Caco-2 (cell line): ENCODE measurements around the gene HECTD3. TPM values are rescaled to one million over a fixed set of nuclear protein-coding genes. Genes with fewer than 3 reads are reported as not detected.

Experiments used
- BruUV-seq: library from RNA; stranded (reverse); fragments of 400-500 nt; replicated peaks from 2 replicates; lab custom pipeline; 2021; lab: Mats Ljungman, UMichigan
- CTCF ChIA-PET: fragments of 300-600 bp; sonication (Branson Sonifier 250); formaldehyde crosslinking; loops from one replicate; lab custom pipeline; 2022; ENCODE audit warnings: antibody characterized with exemption; lab: Charles Lee
- POLR2A ChIA-PET: fragments of 300-600 bp; sonication (Branson Sonifier 250); formaldehyde crosslinking; loops from one replicate; lab custom pipeline; 2022; ENCODE audit warnings: antibody characterized with exemption; lab: Charles Lee
- DNase-seq, 2 experiments: peaks; one replicate each; pipeline versions ENCODE4 v3.0.0 to v3.0.0-alpha.2; 2020 to 2022
- H3K27me3 ChIP-seq: replicated peaks from 2 replicates; pipeline ENCODE4 v1.6.0; 2011; ENCODE audit warnings: low read length; ENCODE audit not compliant: control insufficient read depth, insufficient read depth
- H3K36me3 ChIP-seq: 2 replicates; pipeline ENCODE4 v1.5.1; 2011; ENCODE audit warnings: low read length; ENCODE audit not compliant: control insufficient read depth, insufficient read depth
- H3K4me1 ChIP-seq: fragments of 250-450 bp; sonication (Bioruptor Pico); 2 replicates; pipeline ENCODE4 v1.5.1; 2020; ENCODE audit warnings: mild to moderate bottlenecking
- H3K4me3 ChIP-seq: 2 replicates; pipeline ENCODE4 v1.5.1; 2011; ENCODE audit warnings: low read depth, mild to moderate bottlenecking, control low read depth, low read length
- H3K9me3 ChIP-seq: fragments of 250-450 bp; sonication (Bioruptor Pico); 2 replicates; pipeline ENCODE4 v1.5.1; 2020; ENCODE audit warnings: mild to moderate bottlenecking, moderate library complexity
- H3K27ac Mint-ChIP-seq: one replicate; pipeline ENCODE4 v1.8.0; 2022; ENCODE audit warnings: mixed read lengths; ENCODE audit not compliant: unreplicated experiment
- H3K27me3 Mint-ChIP-seq: one replicate; pipeline ENCODE4 v1.8.0; 2022; ENCODE audit warnings: mixed read lengths; ENCODE audit not compliant: insufficient read depth, unreplicated experiment
- H3K36me3 Mint-ChIP-seq: one replicate; pipeline ENCODE4 v1.8.0; 2022; ENCODE audit warnings: mild to moderate bottlenecking, mixed read lengths; ENCODE audit not compliant: insufficient read depth, unreplicated experiment
- H3K4me1 Mint-ChIP-seq: one replicate; pipeline ENCODE4 v1.8.0; 2022; ENCODE audit warnings: low read depth, mixed read lengths; ENCODE audit not compliant: unreplicated experiment
- H3K4me3 Mint-ChIP-seq: one replicate; pipeline ENCODE4 v1.8.0; 2022; ENCODE audit warnings: mild to moderate bottlenecking, moderate library complexity, mixed read lengths; ENCODE audit not compliant: unreplicated experiment
- H3K9me3 Mint-ChIP-seq: one replicate; pipeline ENCODE4 v1.8.0; 2022; ENCODE audit warnings: mixed read lengths; ENCODE audit not compliant: unreplicated experiment
- CTCF ChIP-seq, 2 experiments: fragments of 200-600 bp in 1 of 2; IDR thresholded peaks; 1 replicate in 1 of 2; 2 replicates in 1 of 2; pipeline versions ENCODE4 v1.5.1 to v1.8.0; 2011 to 2022; ENCODE audit warnings: antibody characterized with exemption in 1 of 2, control low read depth in 1 of 2, inconsistent platforms in 1 of 2, low read depth in 1 of 2, low read length in 1 of 2, mild to moderate bottlenecking in 1 of 2, moderate library complexity in 1 of 2; ENCODE audit not compliant: insufficient read depth in 1 of 2, severe bottlenecking in 1 of 2, unreplicated experiment in 1 of 2
- intact Hi-C: fragments of 100-400 bp; cut with micrococcal nuclease; formaldehyde crosslinking; loops from one replicate; pipeline ENCODE4 v1.10.0; 2022; ENCODE audit not compliant: unreplicated experiment
- total RNA-seq: library from RNA; stranded (reverse); gene quantifications from 2 replicates; pipeline ENCODE4 v1.2.3, GENCODE V29; 2022

The HECTD3 gene
- total RNA-seq, 1 experiment from 2014 or later: 29.4 TPM

- intact Hi-C loops: no loop called here
- Histone ChIP-seq H3K4me1 (no peaks in the 10 kb centered on the region), H3K36me3 (no peaks in the 10 kb centered on the region; the same call in none of the 2 replicates), H3K4me3 (no peak overlapping the region), H3K9me3 (no peaks in the 10 kb centered on the region), H3K27me3 (no peaks in the 10 kb centered on the region)
- H3K27ac Mint-ChIP-seq: no peak overlapping the region
- DNase-seq: no peak
- peaks cover 11% of the 10 kb centered on the region for H3K4me1 Mint-ChIP-seq
- BruUV-seq: no TSS peak
- H3K27me3 Mint-ChIP-seq: no peaks in the 10 kb centered on the region
- TF ChIP-seq CTCF (IDR thresholded peaks at IDR 0.05; ENCODE audit: insufficient read depth in 1 of 2, low read depth in 1 of 2, low read length in 1 of 2, severe bottlenecking in 1 of 2, unreplicated experiment in 1 of 2): no peak
- CTCF ChIA-PET: no interaction called here
- H3K36me3 Mint-ChIP-seq: peaks cover 23% of the 10 kb centered on the region
- POLR2A ChIA-PET: interaction anchor here (0.7 kb wide), 1 partner anchor 9 kb away, joined by 15 read pairs; no protein-coding TSS in a partner anchor
- no peak overlapping the region for H3K4me3 Mint-ChIP-seq
- no peaks in the 10 kb centered on the region for H3K9me3 Mint-ChIP-seq
Observed at GRCh38 chr1:45001011-45001481, 10.1 kb downstream of the HECTD3 start.

- no peak for TF ChIP-seq CTCF (IDR thresholded peaks at IDR 0.05; ENCODE audit: insufficient read depth in 1 of 2, low read depth in 1 of 2, low read length in 1 of 2, severe bottlenecking in 1 of 2, unreplicated experiment in 1 of 2)
- no peaks in the 10 kb centered on the region for H3K27me3 Mint-ChIP-seq
- no peaks in the 10 kb centered on the region for H3K9me3 ChIP-seq
- H3K27ac Mint-ChIP-seq: no peak overlapping the region
- BruUV-seq: no TSS peak
- intact Hi-C loops: no loop called here
- no peak overlapping the region for H3K4me3 ChIP-seq
- H3K4me1 ChIP-seq: no peaks in the 10 kb centered on the region
- H3K9me3 Mint-ChIP-seq: no peaks in the 10 kb centered on the region
- ChIA-PET CTCF (no interaction called here), POLR2A (no interaction called here)
- no peak overlapping the region for H3K4me3 Mint-ChIP-seq
- no peaks in the 10 kb centered on the region for H3K27me3 ChIP-seq
- H3K36me3 Mint-ChIP-seq: peaks cover 16% of the 10 kb centered on the region
- no peaks in the 10 kb centered on the region; the same call in none of the 2 replicates for H3K36me3 ChIP-seq
- peaks cover 11% of the 10 kb centered on the region for H3K4me1 Mint-ChIP-seq
- no peak for DNase-seq
Observed at GRCh38 chr1:44999232-44999631, 11.9 kb downstream of the HECTD3 start.

- no peaks in the 10 kb centered on the region for H3K27me3 ChIP-seq
- no peaks in the 10 kb centered on the region for H3K9me3 ChIP-seq
- Mint-ChIP-seq H3K4me1 (no peaks in the 10 kb centered on the region), H3K27ac (no peak overlapping the region), H3K27me3 (no peaks in the 10 kb centered on the region), H3K9me3 (no peaks in the 10 kb centered on the region), H3K36me3 (no peaks in the 10 kb centered on the region), H3K4me3 (no peak overlapping the region)
- DNase-seq: no peak
- ChIA-PET CTCF (no interaction called here), POLR2A (no interaction called here)
- TF ChIP-seq CTCF (IDR thresholded peaks at IDR 0.05; ENCODE audit: insufficient read depth in 1 of 2, low read depth in 1 of 2, low read length in 1 of 2, severe bottlenecking in 1 of 2, unreplicated experiment in 1 of 2): no peak
- no peaks in the 10 kb centered on the region for H3K36me3 ChIP-seq
- H3K4me1 ChIP-seq: no peaks in the 10 kb centered on the region
- no peak overlapping the region for H3K4me3 ChIP-seq
- intact Hi-C loops: no loop called here
- no TSS peak for BruUV-seq
Observed at GRCh38 chr1:44995467-44996238, 15.5 kb downstream of the HECTD3 start.
